GM21528 (cell line): ENCODE data around the gene MMS19.
"Not testable (repeated sequence)": the region's sequence is repeated elsewhere in the genome, so short reads cannot be mapped to it uniquely, and the experiment has no call there.

Experiments
- ATAC-seq: cut with Tn5 transposase; IDR thresholded peaks from one replicate; pipeline ENCODE4 v1.9.1; 2021; ENCODE audit warnings: mild to moderate bottlenecking, moderate library complexity; ENCODE audit not compliant: unreplicated experiment, low FRiP score

Gene MMS19

GRCh38 chr10:97528876-97529275 is 30.7 kb upstream of the MMS19 start:
- not testable (repeated sequence) for ATAC-seq

GRCh38 chr10:97525683-97526110 is 27.5 kb upstream of the MMS19 start:
- no peak for ATAC-seq

- ATAC-seq, result no peak
Observed at GRCh38 chr10:97525086-97525485, 26.9 kb upstream of the MMS19 start.

GRCh38 chr10:97522937-97523336 is 24.7 kb upstream of the MMS19 start:
- ATAC-seq, result no peak

GRCh38 chr10:97522071-97522470 is 23.8 kb upstream of the MMS19 start:
- no peak for ATAC-seq

- ATAC-seq, result no peak
Observed at GRCh38 chr10:97520978-97521761, 22.9 kb upstream of the MMS19 start.

- no peak for ATAC-seq
Observed at GRCh38 chr10:97520520-97520919, 22.3 kb upstream of the MMS19 start.

GRCh38 chr10:97519342-97519741 is 21.1 kb upstream of the MMS19 start:
- ATAC-seq, result no peak

- ATAC-seq, result no peak
Observed at GRCh38 chr10:97518301-97519043, 20.2 kb upstream of the MMS19 start.

- ATAC-seq, result no peak
Observed at GRCh38 chr10:97517778-97518300, 19.6 kb upstream of the MMS19 start.

GRCh38 chr10:97517096-97517750 is 19.0 kb upstream of the MMS19 start:
- ATAC-seq, result no peak

GRCh38 chr10:97515271-97515978 is 17.2 kb upstream of the MMS19 start:
- no peak for ATAC-seq

GRCh38 chr10:97514344-97514743 is 16.1 kb upstream of the MMS19 start:
- no peak for ATAC-seq

GRCh38 chr10:97512993-97513392 is 14.8 kb upstream of the MMS19 start:
- no peak for ATAC-seq

GRCh38 chr10:97511711-97512440 is 13.7 kb upstream of the MMS19 start:
- no peak for ATAC-seq

GRCh38 chr10:97510686-97511085 is 12.5 kb upstream of the MMS19 start:
- no peak for ATAC-seq

- no peak for ATAC-seq
Observed at GRCh38 chr10:97509120-97509680, 11.0 kb upstream of the MMS19 start.

- no peak for ATAC-seq
Observed at GRCh38 chr10:97508342-97508741, 10.1 kb upstream of the MMS19 start.

GRCh38 chr10:97506199-97506991 is 8.2 kb upstream of the MMS19 start:
- ATAC-seq, result no peak
